OCI-LY7 (cell line): ENCODE data around the gene DPF3. TPM values are rescaled to one million over a fixed set of nuclear protein-coding genes. Genes with fewer than 3 reads are reported as not detected.

ENCODE experiments used
- BruUV-seq: library from RNA; stranded (reverse); fragments of 400-500 nt; replicated peaks from 2 replicates; lab custom pipeline; 2021; lab: Mats Ljungman, UMichigan
- CTCF ChIA-PET: fragments of 300-600 bp; sonication (Branson Sonifier 250); formaldehyde crosslinking; loops from one replicate; lab custom pipeline; 2022; ENCODE audit warnings: antibody characterized with exemption; ENCODE audit not compliant: unreplicated experiment; lab: Charles Lee
- POLR2A ChIA-PET: fragments of 300-600 bp; sonication (Branson Sonifier 250); formaldehyde crosslinking; loops from one replicate; lab custom pipeline; 2022; ENCODE audit warnings: antibody characterized with exemption; lab: Charles Lee
- DNase-seq: peaks from one replicate; pipeline ENCODE4 v3.0.0-alpha.2; 2015; ENCODE audit warnings: low spot score
- H2AFZ ChIP-seq: fragments of 200-600 bp; sonication (generic), shearing (Covaris generic); 2 replicates; pipeline ENCODE4 v1.6.1; 2014; ENCODE audit warnings: mild to moderate bottlenecking, antibody characterized with exemption, low read length, moderate library complexity
- H3K27ac ChIP-seq: fragments of 200-600 bp; sonication (generic); 2 replicates; pipeline ENCODE4 v1.5.1; 2014; ENCODE audit warnings: mixed run types, low read depth, mild to moderate bottlenecking, moderate library complexity, low read length, inconsistent platforms; ENCODE audit not compliant: poor library complexity, severe bottlenecking
- H3K36me3 ChIP-seq: fragments of 200-600 bp; sonication (generic); 2 replicates; pipeline ENCODE4 v1.6.1; 2014; ENCODE audit warnings: mild to moderate bottlenecking, antibody characterized with exemption, low read length, moderate library complexity, mixed read lengths; ENCODE audit not compliant: insufficient read depth
- H3K4me1 ChIP-seq: fragments of 200-600 bp; sonication (generic); 2 replicates; pipeline ENCODE4 v1.5.1; 2014; ENCODE audit warnings: mild to moderate bottlenecking, low read length; ENCODE audit not compliant: insufficient read depth, poor library complexity, severe bottlenecking
- H3K4me2 ChIP-seq: fragments of 200-600 bp; sonication (generic); 2 replicates; pipeline ENCODE4 v1.6.1; 2014; ENCODE audit warnings: mild to moderate bottlenecking, low read length
- H3K4me3 ChIP-seq: fragments of 200-600 bp; sonication (generic); 2 replicates; pipeline ENCODE4 v1.5.1; 2014; ENCODE audit warnings: mild to moderate bottlenecking, low read depth, low read length; ENCODE audit not compliant: poor library complexity, severe bottlenecking
- H3K79me2 ChIP-seq: fragments of 200-600 bp; sonication (generic); 2 replicates; pipeline ENCODE4 v1.6.1; 2016; ENCODE audit warnings: low read depth, mild to moderate bottlenecking, low read length, moderate library complexity, mixed read lengths; ENCODE audit not compliant: insufficient read depth
- H3K9me2 ChIP-seq: fragments of 200-600 bp; sonication (generic); 2 replicates; pipeline ENCODE4 v1.6.1; 2016; ENCODE audit warnings: mild to moderate bottlenecking, low read length, mixed read lengths; ENCODE audit not compliant: insufficient read depth
- H3K9me3 ChIP-seq: fragments of 200-600 bp; sonication (generic); 2 replicates; pipeline ENCODE4 v1.6.1; 2014; ENCODE audit warnings: mild to moderate bottlenecking, mixed run types, low read length, mixed read lengths
- H4K20me1 ChIP-seq: fragments of 200-600 bp; sonication (generic); 2 replicates; pipeline ENCODE4 v1.6.1; 2014; ENCODE audit warnings: mild to moderate bottlenecking, antibody characterized with exemption, low read length, moderate library complexity, mixed read lengths; ENCODE audit not compliant: insufficient read depth
- EZH2phosphoT487 ChIP-seq: fragments of 200-600 bp; sonication (generic); IDR thresholded peaks from 2 replicates; pipeline ENCODE4 v1.6.1; 2018; ENCODE audit warnings: low read depth, borderline replicate concordance, mild to moderate bottlenecking, mixed run types, antibody characterized with exemption, low read length, moderate library complexity, mixed read lengths
- intact Hi-C: fragments of 100-400 bp; cut with micrococcal nuclease; formaldehyde crosslinking; loops from one replicate; pipeline ENCODE4 v1.10.0; 2022; ENCODE audit not compliant: unreplicated experiment
- total RNA-seq, 2 experiments: library from RNA; depleted of rRNA in 1 of 2; stranded (reverse); fragments of >200 nt in 1 of 2; shearing (Covaris generic) in 1 of 2; gene quantifications; 2 replicates each; pipeline ENCODE4 v1.2.3, GENCODE V29; 2014 to 2022
- TF ChIP-seq, protein P1 (sequence below): fragments of 200-600 bp; sonication (generic); conservative IDR thresholded peaks from 2 replicates; pipeline ENCODE4 v1.5.1; 2014; ENCODE audit warnings: mild to moderate bottlenecking, antibody characterized with exemption, low read length, moderate library complexity, mixed read lengths

The DPF3 gene
- total RNA-seq, 2 experiments from 2014 or later: 0.42 TPM; not detected in 1

DNA sequence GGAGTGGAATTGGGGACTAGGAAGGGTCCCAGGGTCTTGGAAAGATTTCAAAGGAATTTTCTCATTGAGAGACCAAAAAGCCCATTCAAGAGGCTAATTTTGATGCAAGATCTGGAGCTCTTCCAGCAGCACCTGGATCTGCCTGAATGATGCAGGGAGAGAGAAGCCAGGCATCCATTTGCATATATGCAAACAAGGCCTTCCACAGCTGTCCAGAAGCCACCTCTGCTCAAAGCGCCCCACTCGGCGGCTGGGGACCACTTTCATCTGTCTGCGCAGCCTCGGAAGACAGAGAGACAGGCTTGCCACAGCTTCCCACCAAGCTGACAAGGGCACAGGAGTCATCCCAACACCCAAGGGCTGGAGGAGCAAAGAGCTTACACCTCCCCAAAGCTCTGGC, 295.6 kb downstream of the DPF3 start:
- ChIA-PET CTCF (no interaction called here), POLR2A (no interaction called here)
- H4K20me1 ChIP-seq: no peaks in the 10 kb centered on the region
- peaks cover 6% of the 10 kb centered on the region for H3K4me1 ChIP-seq
- H3K36me3 ChIP-seq: no peaks in the 10 kb centered on the region
- no peak overlapping the region for H3K4me3 ChIP-seq
- no peaks in the 10 kb centered on the region for H3K9me3 ChIP-seq
- H3K4me2 ChIP-seq: no peak overlapping the region
- no peak overlapping the region for H2AFZ ChIP-seq
- intact Hi-C loops: no loop called here
- TF ChIP-seq EZH2phosphoT487: no peak
- TF ChIP-seq, protein P1, sequence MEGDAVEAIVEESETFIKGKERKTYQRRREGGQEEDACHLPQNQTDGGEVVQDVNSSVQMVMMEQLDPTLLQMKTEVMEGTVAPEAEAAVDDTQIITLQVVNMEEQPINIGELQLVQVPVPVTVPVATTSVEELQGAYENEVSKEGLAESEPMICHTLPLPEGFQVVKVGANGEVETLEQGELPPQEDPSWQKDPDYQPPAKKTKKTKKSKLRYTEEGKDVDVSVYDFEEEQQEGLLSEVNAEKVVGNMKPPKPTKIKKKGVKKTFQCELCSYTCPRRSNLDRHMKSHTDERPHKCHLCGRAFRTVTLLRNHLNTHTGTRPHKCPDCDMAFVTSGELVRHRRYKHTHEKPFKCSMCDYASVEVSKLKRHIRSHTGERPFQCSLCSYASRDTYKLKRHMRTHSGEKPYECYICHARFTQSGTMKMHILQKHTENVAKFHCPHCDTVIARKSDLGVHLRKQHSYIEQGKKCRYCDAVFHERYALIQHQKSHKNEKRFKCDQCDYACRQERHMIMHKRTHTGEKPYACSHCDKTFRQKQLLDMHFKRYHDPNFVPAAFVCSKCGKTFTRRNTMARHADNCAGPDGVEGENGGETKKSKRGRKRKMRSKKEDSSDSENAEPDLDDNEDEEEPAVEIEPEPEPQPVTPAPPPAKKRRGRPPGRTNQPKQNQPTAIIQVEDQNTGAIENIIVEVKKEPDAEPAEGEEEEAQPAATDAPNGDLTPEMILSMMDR: no peak
- no peak overlapping the region for H3K27ac ChIP-seq
- H3K79me2 ChIP-seq: no peaks in the 10 kb centered on the region
- no TSS peak for BruUV-seq
- H3K9me2 ChIP-seq: no peaks in the 10 kb centered on the region
- DNase-seq: peak; percentile 2

DNA sequence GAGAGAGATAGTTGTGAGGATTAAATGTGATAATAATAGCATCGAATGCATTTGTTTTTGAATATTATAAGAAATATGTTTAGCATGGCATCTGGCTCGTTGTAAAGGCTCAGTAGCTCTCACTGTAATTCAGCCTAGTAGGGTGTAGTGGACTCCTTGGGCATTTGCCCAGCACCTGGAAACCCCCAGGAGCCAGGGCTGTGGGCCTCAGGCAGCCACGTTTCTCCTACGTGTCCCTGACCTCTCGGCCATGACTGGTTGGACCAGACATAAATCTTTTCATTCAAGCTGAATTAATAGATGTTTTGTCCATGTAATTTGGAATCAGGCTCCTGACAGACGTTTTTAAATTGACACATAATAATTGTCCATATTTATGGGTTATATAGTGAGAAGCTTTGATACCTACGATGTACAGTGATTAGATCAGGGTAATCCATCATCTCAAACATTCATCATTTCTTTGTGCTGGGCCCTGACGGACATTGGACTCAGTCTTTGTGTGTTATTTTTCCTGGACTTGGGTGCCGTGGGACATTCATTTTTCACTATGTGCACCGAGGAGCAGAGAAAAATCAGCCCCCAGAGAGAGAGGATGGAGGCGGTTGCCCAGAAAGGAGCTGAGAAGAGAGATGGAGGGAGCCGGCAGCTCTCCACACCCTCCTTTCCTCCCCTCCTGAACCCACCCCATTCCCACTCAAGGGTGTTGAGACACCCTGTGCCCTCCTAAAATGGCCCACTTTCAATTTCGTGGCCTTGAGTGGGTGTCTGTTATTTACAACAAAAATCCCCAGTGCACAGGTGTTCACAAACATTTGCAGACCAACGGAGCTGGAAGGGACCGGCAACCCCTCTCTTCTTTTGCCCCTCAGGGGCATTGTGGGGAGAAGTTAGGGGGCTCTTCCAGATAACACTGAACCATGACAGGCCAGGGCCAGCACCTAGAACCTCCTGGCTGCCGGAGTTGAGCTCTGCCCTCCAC, 296.4 kb downstream of the DPF3 start:
- CTCF ChIA-PET: no interaction called here
- BruUV-seq: no TSS peak
- no peaks in the 10 kb centered on the region for H3K79me2 ChIP-seq

More for the DNA sequence above, 296.4 kb downstream of the DPF3 start:
- no peaks in the 10 kb centered on the region for H3K9me2 ChIP-seq
- no peak for TF ChIP-seq EZH2phosphoT487
- TF ChIP-seq, protein P1: no peak
- peaks cover 6% of the 10 kb centered on the region for H3K4me1 ChIP-seq
- H3K36me3 ChIP-seq: no peaks in the 10 kb centered on the region
- no peak overlapping the region for H3K4me3 ChIP-seq
- POLR2A ChIA-PET: no interaction called here
- no peak overlapping the region for H3K27ac ChIP-seq
- H3K9me3 ChIP-seq: no peaks in the 10 kb centered on the region
- H4K20me1 ChIP-seq: no peaks in the 10 kb centered on the region
- no peak overlapping the region for H2AFZ ChIP-seq
- H3K4me2 ChIP-seq: no peak overlapping the region
- DNase-seq: no peak
- intact Hi-C loops: no loop called here
